SK-N-SH (cell line): Measurements from ENCODE around the gene CALHM5. TPM values are rescaled to one million over a fixed set of nuclear protein-coding genes. Genes with fewer than 3 reads are reported as not detected.

Experiments used
- CTCF ChIA-PET: fragments of 300-600, 350-600 bp; formaldehyde crosslinking; extraction: SDS; loops from one replicate; lab custom pipeline; 2021; lab: Yijun Ruan, JAX
- POLR2A ChIA-PET: fragments of 350-600 bp; sonication (Branson Sonifier 250); formaldehyde crosslinking; extraction: SDS; loops from one replicate; lab custom pipeline; 2020; ENCODE audit warnings: antibody characterized with exemption, inconsistent platforms; lab: Yijun Ruan, JAX
- DNase-seq: peaks from one replicate; pipeline ENCODE4 v3.0.0; 2012
- H2AFZ ChIP-seq: fragments of 200-600 bp; sonication (generic); 2 replicates; pipeline ENCODE4 v1.8.1; 2016; ENCODE audit warnings: antibody characterized with exemption, mild to moderate bottlenecking, low read depth
- H3F3A ChIP-seq: fragments of 200-600 bp; sonication (generic); replicated peaks from 2 replicates; pipeline ENCODE3; 2016; ENCODE audit warnings: antibody characterized with exemption, mild to moderate bottlenecking; ENCODE audit not compliant: insufficient read depth
- H3K27ac ChIP-seq, 2 experiments: fragments of 200-500 bp in 1 of 2; fragments of 200-600 bp in 1 of 2; sonication (Bioruptor generic) in 1 of 2; sonication (generic), shearing (Covaris generic) in 1 of 2; 2 replicates each; pipeline versions ENCODE4 v1.5.1 to v1.6.1; 2014 to 2016; ENCODE audit warnings: low read depth in 2 of 2, inconsistent platforms in 1 of 2, low read length in 1 of 2, mild to moderate bottlenecking in 1 of 2, mixed read lengths in 1 of 2
- H3K27me3 ChIP-seq: fragments of 200-600 bp; sonication (generic), shearing (Covaris generic); 2 replicates; pipeline ENCODE4 v1.6.1; 2016; ENCODE audit warnings: mixed run types; ENCODE audit not compliant: insufficient read depth
- H3K36me3 ChIP-seq, 2 experiments: fragments of 200-500 bp in 1 of 2; fragments of 200-600 bp in 1 of 2; sonication (Bioruptor generic) in 1 of 2; sonication (generic) in 1 of 2; replicated peaks in 1 of 2; 2 replicates each; pipeline versions ENCODE3 to v1.5.1; 2014 to 2016; ENCODE audit warnings: low read length in 1 of 2, mild to moderate bottlenecking in 1 of 2; ENCODE audit not compliant: insufficient read depth in 2 of 2, control insufficient read depth in 1 of 2
- H3K4me1 ChIP-seq, 2 experiments: fragments of 200-500 bp in 1 of 2; fragments of 200-600 bp in 1 of 2; sonication (Bioruptor generic) in 1 of 2; sonication (generic), shearing (Covaris generic) in 1 of 2; 2 replicates each; pipeline versions ENCODE4 v1.5.1 to v1.6.1; 2014 to 2016; ENCODE audit warnings: low read depth in 1 of 2, low read length in 1 of 2, mixed run types in 1 of 2; ENCODE audit not compliant: insufficient read depth in 2 of 2, control insufficient read depth in 1 of 2
- H3K4me2 ChIP-seq: fragments of 200-600 bp; sonication (generic), shearing (Covaris generic); 2 replicates; pipeline ENCODE4 v1.6.1; 2017; ENCODE audit warnings: mixed run types
- H3K4me3 ChIP-seq, 2 experiments: fragments of 200-500 bp in 1 of 2; fragments of 200-600 bp in 1 of 2; sonication (Bioruptor generic) in 1 of 2; sonication (generic), shearing (Covaris generic) in 1 of 2; 2 replicates each; pipeline versions ENCODE4 v1.5.1 to v1.8.1; 2014 to 2016; ENCODE audit warnings: low read depth in 2 of 2, inconsistent platforms in 1 of 2, low read length in 1 of 2, mild to moderate bottlenecking in 1 of 2, mixed read lengths in 1 of 2, moderate library complexity in 1 of 2
- H3K79me2 ChIP-seq: fragments of 200-600 bp; sonication (generic); 2 replicates; pipeline ENCODE4 v1.8.1; 2017; ENCODE audit warnings: mild to moderate bottlenecking; ENCODE audit not compliant: insufficient read depth
- H3K9ac ChIP-seq: fragments of 200-600 bp; sonication (generic); 2 replicates; pipeline ENCODE4 v1.6.1; 2017; ENCODE audit warnings: mixed run types
- H3K9me2 ChIP-seq: fragments of 200-600 bp; sonication (generic); 2 replicates; pipeline ENCODE4 v1.6.1; 2017; ENCODE audit warnings: mixed run types
- H3K9me3 ChIP-seq: fragments of 200-600 bp; sonication (generic); 2 replicates; pipeline ENCODE4 v1.6.1; 2017; ENCODE audit warnings: mixed run types, mild to moderate bottlenecking, moderate library complexity
- H4K20me1 ChIP-seq: fragments of 200-600 bp; sonication (generic); 2 replicates; pipeline ENCODE4 v1.6.1; 2017; ENCODE audit warnings: mild to moderate bottlenecking, mixed run types; ENCODE audit not compliant: insufficient read depth
- ELF1 ChIP-seq: IDR thresholded peaks from 2 replicates; pipeline ENCODE4 v1.4.0; 2012
- MAX ChIP-seq: IDR thresholded peaks from 2 replicates; pipeline ENCODE4 v1.4.0; 2012; ENCODE audit warnings: low read depth
- POLR2AphosphoS5 ChIP-seq: IDR thresholded peaks from 2 replicates; pipeline ENCODE4 v1.6.1; 2012; ENCODE audit warnings: low read depth, low read length
- RAD21 ChIP-seq: IDR thresholded peaks from 2 replicates; pipeline ENCODE4 v1.6.1; 2012; ENCODE audit warnings: mild to moderate bottlenecking, low read length
- RCOR1 ChIP-seq: fragments of 150-350 bp; IDR thresholded peaks from 2 replicates; pipeline ENCODE4 v1.6.1; 2017; ENCODE audit warnings: antibody characterized with exemption, low read length
- REST ChIP-seq: IDR thresholded peaks from 2 replicates; pipeline ENCODE4 v1.6.1; 2012; ENCODE audit warnings: mild to moderate bottlenecking, low read depth, low read length, moderate library complexity
- RXRA ChIP-seq: IDR thresholded peaks from 2 replicates; pipeline ENCODE4 v1.4.0; 2012; ENCODE audit warnings: low read depth, mild to moderate bottlenecking, borderline replicate concordance
- SIN3A ChIP-seq: IDR thresholded peaks from 2 replicates; pipeline ENCODE4 v1.6.1; 2012; ENCODE audit warnings: low read depth, mild to moderate bottlenecking, low read length, moderate library complexity, borderline replicate concordance
- SMC3 ChIP-seq: IDR thresholded peaks from 2 replicates; pipeline ENCODE4 v1.6.1; 2012; ENCODE audit warnings: low read depth, low read length, improper control_type of control experiment
- TAF1 ChIP-seq: IDR thresholded peaks from 2 replicates; pipeline ENCODE4 v1.6.1; 2012; ENCODE audit warnings: low read depth, mild to moderate bottlenecking, low read length, moderate library complexity, borderline replicate concordance
- TCF12 ChIP-seq: IDR thresholded peaks from 2 replicates; pipeline ENCODE4 v1.4.0; 2012
- TEAD4 ChIP-seq: IDR thresholded peaks from 2 replicates; pipeline ENCODE4 v1.4.0; 2012; ENCODE audit warnings: mild to moderate bottlenecking, borderline replicate concordance; ENCODE audit not compliant: insufficient read depth
- WGBS: methylation state at CpG from one replicate; pipeline ENCODE4 v1.1.6; 2017; ENCODE audit warnings: low lambda C conversion rate; 5-methylcytosine and 5-hydroxymethylcytosine counted together
- polyA plus RNA-seq, 3 experiments: library from polyadenylated mRNA; depleted of rRNA; stranded (reverse); fragments of >200 nt; gene quantifications; 2 replicates each; pipeline ENCODE4 v1.2.3, GENCODE V29; 2012
- TF ChIP-seq, protein P1 (sequence below): IDR thresholded peaks from 2 replicates; pipeline ENCODE4; 2012
- TF ChIP-seq, protein P2 (sequence below): fragments of 200-600 bp; sonication (generic); IDR thresholded peaks from 2 replicates; pipeline ENCODE4 v1.6.1; 2017; ENCODE audit warnings: antibody characterized with exemption, mild to moderate bottlenecking, moderate library complexity
- TF ChIP-seq, protein P3 (sequence below): IDR thresholded peaks from 2 replicates; pipeline ENCODE4 v1.4.0; 2012; ENCODE audit warnings: low read depth, borderline replicate concordance
- TF ChIP-seq, protein P4 (sequence below): fragments of 150-350 bp; IDR thresholded peaks from 2 replicates; pipeline ENCODE4 v1.6.1; 2017; ENCODE audit warnings: antibody characterized with exemption, low read length, low read depth, borderline replicate concordance

The CALHM5 gene
- polyA plus RNA-seq, 1 of the 3 experiments (the other 2 are of a cell fraction): 0.38 TPM

DNA sequence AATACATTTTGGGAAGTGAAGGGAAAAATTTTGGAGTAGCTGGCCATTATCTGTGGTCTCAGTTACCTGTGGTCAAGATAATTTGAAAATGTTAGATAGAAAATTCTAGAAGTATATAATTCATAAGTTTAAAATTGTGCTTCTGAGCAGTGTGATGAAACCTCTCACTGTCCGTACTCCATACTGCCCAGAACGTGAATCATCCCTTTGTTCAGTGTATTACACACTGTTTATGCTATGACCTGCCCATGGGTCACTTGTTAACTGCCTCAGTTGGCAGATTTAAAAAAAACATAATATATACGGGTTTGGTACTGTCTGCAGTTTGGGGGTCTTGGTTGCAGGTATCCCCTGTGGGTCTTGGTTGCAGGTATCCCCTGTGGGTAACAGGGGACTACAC is 4.1 kb upstream of the CALHM5 start:
- no peak overlapping the region for H2AFZ ChIP-seq

More for the DNA sequence above, 4.1 kb upstream of the CALHM5 start:
- 63% methylated on average over 3 of the region's 3 CpGs for WGBS
- H3K9ac ChIP-seq: no peak overlapping the region
- ChIA-PET POLR2A (no interaction called here), CTCF (interaction anchor here (0.7 kb wide), 1 partner anchor 219 kb away, joined by 3 read pairs; no protein-coding TSS in a partner anchor)
- no peaks in the 10 kb centered on the region for H3K9me3 ChIP-seq
- no peak for DNase-seq
- peaks cover 0 to 9% of the 10 kb centered on the region in 2 experiments; a peak in 2 of 4 replicates for H3K4me1 ChIP-seq
- H3K9me2 ChIP-seq: no peaks in the 10 kb centered on the region
- TF ChIP-seq SIN3A: no peak
- TF ChIP-seq, protein P1, sequence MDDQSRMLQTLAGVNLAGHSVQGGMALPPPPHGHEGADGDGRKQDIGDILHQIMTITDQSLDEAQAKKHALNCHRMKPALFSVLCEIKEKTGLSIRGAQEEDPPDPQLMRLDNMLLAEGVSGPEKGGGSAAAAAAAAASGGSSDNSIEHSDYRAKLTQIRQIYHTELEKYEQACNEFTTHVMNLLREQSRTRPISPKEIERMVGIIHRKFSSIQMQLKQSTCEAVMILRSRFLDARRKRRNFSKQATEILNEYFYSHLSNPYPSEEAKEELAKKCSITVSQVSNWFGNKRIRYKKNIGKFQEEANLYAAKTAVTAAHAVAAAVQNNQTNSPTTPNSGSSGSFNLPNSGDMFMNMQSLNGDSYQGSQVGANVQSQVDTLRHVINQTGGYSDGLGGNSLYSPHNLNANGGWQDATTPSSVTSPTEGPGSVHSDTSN: no peak
- TF ChIP-seq REST: no peak
- no peak for TF ChIP-seq TCF12
- TF ChIP-seq, protein P2, sequence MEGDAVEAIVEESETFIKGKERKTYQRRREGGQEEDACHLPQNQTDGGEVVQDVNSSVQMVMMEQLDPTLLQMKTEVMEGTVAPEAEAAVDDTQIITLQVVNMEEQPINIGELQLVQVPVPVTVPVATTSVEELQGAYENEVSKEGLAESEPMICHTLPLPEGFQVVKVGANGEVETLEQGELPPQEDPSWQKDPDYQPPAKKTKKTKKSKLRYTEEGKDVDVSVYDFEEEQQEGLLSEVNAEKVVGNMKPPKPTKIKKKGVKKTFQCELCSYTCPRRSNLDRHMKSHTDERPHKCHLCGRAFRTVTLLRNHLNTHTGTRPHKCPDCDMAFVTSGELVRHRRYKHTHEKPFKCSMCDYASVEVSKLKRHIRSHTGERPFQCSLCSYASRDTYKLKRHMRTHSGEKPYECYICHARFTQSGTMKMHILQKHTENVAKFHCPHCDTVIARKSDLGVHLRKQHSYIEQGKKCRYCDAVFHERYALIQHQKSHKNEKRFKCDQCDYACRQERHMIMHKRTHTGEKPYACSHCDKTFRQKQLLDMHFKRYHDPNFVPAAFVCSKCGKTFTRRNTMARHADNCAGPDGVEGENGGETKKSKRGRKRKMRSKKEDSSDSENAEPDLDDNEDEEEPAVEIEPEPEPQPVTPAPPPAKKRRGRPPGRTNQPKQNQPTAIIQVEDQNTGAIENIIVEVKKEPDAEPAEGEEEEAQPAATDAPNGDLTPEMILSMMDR: no peak
- TF ChIP-seq TAF1: no peak
- TF ChIP-seq RAD21: no peak
- TF ChIP-seq TEAD4: no peak
- no peak for TF ChIP-seq RCOR1
- no peak for TF ChIP-seq RXRA
- no peak for TF ChIP-seq POLR2AphosphoS5
- no peak for TF ChIP-seq SMC3
- TF ChIP-seq, protein P3, sequence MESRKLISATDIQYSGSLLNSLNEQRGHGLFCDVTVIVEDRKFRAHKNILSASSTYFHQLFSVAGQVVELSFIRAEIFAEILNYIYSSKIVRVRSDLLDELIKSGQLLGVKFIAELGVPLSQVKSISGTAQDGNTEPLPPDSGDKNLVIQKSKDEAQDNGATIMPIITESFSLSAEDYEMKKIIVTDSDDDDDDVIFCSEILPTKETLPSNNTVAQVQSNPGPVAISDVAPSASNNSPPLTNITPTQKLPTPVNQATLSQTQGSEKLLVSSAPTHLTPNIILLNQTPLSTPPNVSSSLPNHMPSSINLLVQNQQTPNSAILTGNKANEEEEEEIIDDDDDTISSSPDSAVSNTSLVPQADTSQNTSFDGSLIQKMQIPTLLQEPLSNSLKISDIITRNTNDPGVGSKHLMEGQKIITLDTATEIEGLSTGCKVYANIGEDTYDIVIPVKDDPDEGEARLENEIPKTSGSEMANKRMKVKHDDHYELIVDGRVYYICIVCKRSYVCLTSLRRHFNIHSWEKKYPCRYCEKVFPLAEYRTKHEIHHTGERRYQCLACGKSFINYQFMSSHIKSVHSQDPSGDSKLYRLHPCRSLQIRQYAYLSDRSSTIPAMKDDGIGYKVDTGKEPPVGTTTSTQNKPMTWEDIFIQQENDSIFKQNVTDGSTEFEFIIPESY: no peak
- TF ChIP-seq MAX: no peak
- no peak for TF ChIP-seq ELF1
- TF ChIP-seq, protein P4, sequence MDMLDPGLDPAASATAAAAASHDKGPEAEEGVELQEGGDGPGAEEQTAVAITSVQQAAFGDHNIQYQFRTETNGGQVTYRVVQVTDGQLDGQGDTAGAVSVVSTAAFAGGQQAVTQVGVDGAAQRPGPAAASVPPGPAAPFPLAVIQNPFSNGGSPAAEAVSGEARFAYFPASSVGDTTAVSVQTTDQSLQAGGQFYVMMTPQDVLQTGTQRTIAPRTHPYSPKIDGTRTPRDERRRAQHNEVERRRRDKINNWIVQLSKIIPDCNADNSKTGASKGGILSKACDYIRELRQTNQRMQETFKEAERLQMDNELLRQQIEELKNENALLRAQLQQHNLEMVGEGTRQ: no peak
- no peaks in the 10 kb centered on the region for H3K36me3 ChIP-seq
- H4K20me1 ChIP-seq: no peaks in the 10 kb centered on the region
- H3K4me3 ChIP-seq: no peak overlapping the region
- H3K4me2 ChIP-seq: no peak overlapping the region
- H3K79me2 ChIP-seq: peaks cover 2% of the 10 kb centered on the region; the same call in 1 of the 2 replicates
- H3K27me3 ChIP-seq: no peaks in the 10 kb centered on the region
- peaks cover 4% of the 10 kb centered on the region for H3F3A ChIP-seq
- no peak overlapping the region for H3K27ac ChIP-seq
